Activated T-cell treated with anti-CD3 and anti-CD28 coated beads, Interleukin-2, amount 50 U/mL, for 72 hours (primary cell): ENCODE measurements around the gene KIF26A. TPM values are rescaled to one million over a fixed set of nuclear protein-coding genes. Genes with fewer than 3 reads are reported as not detected.

Source experiments
- ATAC-seq, 2 donors: fragments of 150-1000 bp; cut with Tn5 transposase; replicated peaks in 1 of 2; 2 replicates each; pipeline ENCODE4 v1.10.0; 2021; ENCODE audit warnings: moderate library complexity in 2 of 2, mild to moderate bottlenecking in 1 of 2
- DNase-seq, 2 donors: peaks; one replicate each; pipeline ENCODE4 v3.0.0; 2021 to 2022; ENCODE audit warnings: mixed read lengths in 1 of 2
- H3K27ac Mint-ChIP-seq: one replicate; pipeline ENCODE4 v1.8.0; 2022; ENCODE audit warnings: mild to moderate bottlenecking, moderate library complexity, mixed read lengths
- H3K27me3 Mint-ChIP-seq: one replicate; pipeline ENCODE4 v1.8.0; 2022; ENCODE audit warnings: low read depth, mixed read lengths
- H3K36me3 Mint-ChIP-seq, 2 donors: one replicate each; pipeline ENCODE4 v1.8.0; 2022; ENCODE audit warnings: mixed read lengths in 2 of 2, mild to moderate bottlenecking in 1 of 2; ENCODE audit not compliant: insufficient read depth in 2 of 2
- H3K4me1 Mint-ChIP-seq: one replicate; pipeline ENCODE4 v1.8.0; 2022; ENCODE audit warnings: low read depth, mixed read lengths
- H3K4me3 Mint-ChIP-seq, 2 donors: one replicate each; pipeline ENCODE4 v1.8.0; 2022; ENCODE audit warnings: mild to moderate bottlenecking in 2 of 2, mixed read lengths in 2 of 2, moderate library complexity in 2 of 2
- H3K9me3 Mint-ChIP-seq, 2 donors: one replicate each; pipeline ENCODE4 v1.8.0; 2022; ENCODE audit warnings: mixed read lengths in 2 of 2
- total RNA-seq, 2 donors: library from RNA; stranded (reverse); gene quantifications; one replicate each; pipeline ENCODE4 v1.2.3, GENCODE V29; 2022

The KIF26A gene
- total RNA-seq, 2 donors from 2014 or later, result 0.05 to 0.25 TPM

DNA sequence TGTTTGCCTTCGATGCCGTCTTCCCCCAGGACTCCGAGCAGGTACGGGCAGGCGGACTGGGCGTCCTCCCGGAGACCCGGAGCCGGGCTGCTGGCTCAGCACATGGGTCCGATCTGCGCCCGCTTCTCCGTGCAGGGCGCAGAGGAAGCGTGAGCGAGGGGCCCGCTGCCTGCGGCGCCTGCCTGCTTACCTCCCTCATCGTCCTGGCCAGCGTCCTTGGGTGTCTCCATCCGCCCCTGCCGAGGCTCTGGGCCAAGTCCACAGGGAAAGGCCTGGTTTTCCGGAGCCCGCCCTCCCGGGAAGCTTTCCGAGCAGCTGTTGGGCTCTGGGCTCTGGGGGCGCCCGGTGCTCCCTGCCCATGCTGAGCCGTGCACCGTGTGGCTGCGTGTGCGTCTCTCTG, 33.5 kb downstream of the KIF26A start:
- no peak overlapping the region for H3K27ac Mint-ChIP-seq
- no peaks in the 10 kb centered on the region for H3K36me3 Mint-ChIP-seq
- no peaks in the 10 kb centered on the region for H3K27me3 Mint-ChIP-seq
- H3K9me3 Mint-ChIP-seq, result no peaks in the 10 kb centered on the region
- no peaks in the 10 kb centered on the region for H3K4me1 Mint-ChIP-seq
- ATAC-seq, result no peak
- no peak overlapping the region for H3K4me3 Mint-ChIP-seq
- no peak for DNase-seq

DNA sequence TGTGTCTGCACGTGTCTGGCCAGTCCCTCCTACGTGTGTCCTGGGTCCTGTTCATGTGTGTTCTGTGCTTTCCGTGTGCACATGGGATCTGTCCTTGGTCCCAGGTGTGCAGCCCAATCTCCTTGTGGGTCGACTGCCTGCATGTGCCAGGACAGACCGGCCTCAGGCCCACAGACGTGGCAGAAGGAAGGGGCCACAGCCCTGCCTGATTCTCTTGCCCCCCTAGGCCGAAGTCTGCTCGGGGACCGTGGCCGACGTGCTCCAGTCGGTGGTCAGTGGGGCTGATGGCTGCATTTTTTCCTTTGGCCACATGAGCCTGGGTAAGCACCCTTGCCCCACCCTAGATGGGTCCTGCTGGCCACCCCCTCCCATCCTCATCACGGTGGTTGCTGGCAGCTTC, 34.0 kb downstream of the KIF26A start:
- no peak overlapping the region for H3K4me3 Mint-ChIP-seq
- no peaks in the 10 kb centered on the region for H3K9me3 Mint-ChIP-seq
- no peaks in the 10 kb centered on the region for H3K4me1 Mint-ChIP-seq
- ATAC-seq (no peak), DNase-seq (no peak)
- no peaks in the 10 kb centered on the region for H3K36me3 Mint-ChIP-seq
- no peaks in the 10 kb centered on the region for H3K27me3 Mint-ChIP-seq
- no peak overlapping the region for H3K27ac Mint-ChIP-seq

DNA sequence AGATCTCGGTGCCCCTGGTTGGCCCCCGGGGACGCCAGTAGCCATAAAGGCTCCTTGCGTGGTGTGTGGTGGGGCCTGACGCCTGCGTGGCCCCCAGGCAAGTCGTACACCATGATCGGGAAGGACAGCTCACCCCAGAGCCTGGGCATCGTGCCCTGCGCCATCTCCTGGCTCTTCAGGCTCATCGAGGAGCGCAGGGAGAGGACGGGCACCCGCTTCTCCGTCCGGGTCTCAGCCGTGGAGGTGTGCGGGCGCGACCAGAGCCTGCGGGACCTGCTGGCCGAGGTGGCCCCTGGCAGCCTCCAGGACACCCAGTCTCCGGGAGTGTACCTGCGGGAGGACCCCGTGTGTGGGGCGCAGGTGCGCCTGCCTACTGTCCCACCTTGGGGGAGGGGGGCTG, 34.5 kb downstream of the KIF26A start:
- H3K4me1 Mint-ChIP-seq, result no peaks in the 10 kb centered on the region
- ATAC-seq (no peak), DNase-seq (no peak)
- no peaks in the 10 kb centered on the region for H3K27me3 Mint-ChIP-seq
- no peaks in the 10 kb centered on the region for H3K36me3 Mint-ChIP-seq
- no peak overlapping the region for H3K27ac Mint-ChIP-seq
- no peak overlapping the region for H3K4me3 Mint-ChIP-seq
- no peaks in the 10 kb centered on the region for H3K9me3 Mint-ChIP-seq

DNA sequence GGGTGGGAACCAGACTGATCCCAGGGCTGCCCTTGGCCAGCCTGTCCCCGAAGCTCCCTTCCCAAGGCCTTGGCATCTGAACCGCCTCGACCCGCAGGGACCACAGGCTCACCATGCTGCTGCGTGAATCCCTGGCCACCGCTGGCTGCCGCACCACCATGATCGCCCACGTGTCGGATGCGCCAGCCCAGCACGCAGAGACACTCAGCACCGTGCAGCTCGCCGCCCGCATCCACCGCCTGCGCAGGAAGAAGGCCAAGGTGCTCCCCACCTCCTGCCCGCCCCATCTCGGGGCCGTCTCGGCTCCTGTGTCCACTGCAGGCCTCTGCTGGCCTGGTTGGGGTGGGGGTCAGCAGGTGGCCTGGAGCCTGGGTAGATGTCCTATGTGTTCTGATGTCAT, 35.7 kb downstream of the KIF26A start:
- no peak for ATAC-seq
- Mint-ChIP-seq H3K4me1 (no peaks in the 10 kb centered on the region), H3K36me3 (no peaks in the 10 kb centered on the region), H3K9me3 (no peaks in the 10 kb centered on the region), H3K4me3 (no peak overlapping the region), H3K27me3 (no peaks in the 10 kb centered on the region), H3K27ac (no peak overlapping the region)
- DNase-seq, result no peak

DNA sequence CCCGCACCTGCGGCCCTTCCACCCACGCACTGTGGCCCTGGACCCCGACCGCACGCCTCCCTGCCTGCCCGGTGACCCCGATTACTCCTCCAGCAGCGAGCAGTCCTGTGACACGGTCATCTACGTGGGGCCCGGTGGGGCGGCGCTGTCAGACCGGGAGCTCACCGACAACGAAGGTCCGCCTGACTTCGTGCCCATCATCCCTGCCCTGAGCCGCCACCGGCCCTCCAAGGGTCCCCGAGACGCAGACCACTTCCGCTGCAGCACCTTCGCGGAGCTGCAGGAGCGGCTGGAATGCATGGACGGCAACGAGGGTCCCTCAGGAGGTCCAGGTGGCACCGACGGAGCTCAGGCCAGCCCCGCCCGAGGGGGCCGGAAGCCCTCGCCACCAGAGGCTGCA, 36.7 kb downstream of the KIF26A start:
- DNase-seq, result no peak
- no peaks in the 10 kb centered on the region for H3K4me1 Mint-ChIP-seq
- H3K27ac Mint-ChIP-seq, result no peak overlapping the region
- no peaks in the 10 kb centered on the region for H3K27me3 Mint-ChIP-seq
- H3K4me3 Mint-ChIP-seq, result no peak overlapping the region
- H3K36me3 Mint-ChIP-seq, result no peaks in the 10 kb centered on the region
- no peaks in the 10 kb centered on the region for H3K9me3 Mint-ChIP-seq
- no peak for ATAC-seq

DNA sequence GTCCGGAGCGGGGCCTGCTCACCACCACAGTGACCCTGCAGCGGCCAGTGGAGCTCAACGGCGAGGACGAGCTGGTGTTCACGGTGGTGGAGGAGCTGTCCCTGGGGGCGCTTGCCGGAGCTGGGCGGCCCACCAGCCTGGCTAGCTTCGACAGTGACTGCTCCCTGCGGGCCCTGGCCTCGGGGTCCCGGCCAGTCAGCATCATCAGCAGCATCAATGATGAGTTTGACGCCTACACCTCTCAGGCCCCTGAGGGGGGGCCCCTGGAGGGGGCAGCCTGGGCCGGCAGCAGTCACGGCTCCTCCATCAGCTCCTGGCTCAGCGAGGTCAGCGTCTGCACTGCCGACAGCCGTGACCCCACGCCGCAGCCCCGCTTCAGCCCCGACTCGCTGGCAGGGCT, 37.4 kb downstream of the KIF26A start:
- no peak overlapping the region for H3K27ac Mint-ChIP-seq

DNA sequence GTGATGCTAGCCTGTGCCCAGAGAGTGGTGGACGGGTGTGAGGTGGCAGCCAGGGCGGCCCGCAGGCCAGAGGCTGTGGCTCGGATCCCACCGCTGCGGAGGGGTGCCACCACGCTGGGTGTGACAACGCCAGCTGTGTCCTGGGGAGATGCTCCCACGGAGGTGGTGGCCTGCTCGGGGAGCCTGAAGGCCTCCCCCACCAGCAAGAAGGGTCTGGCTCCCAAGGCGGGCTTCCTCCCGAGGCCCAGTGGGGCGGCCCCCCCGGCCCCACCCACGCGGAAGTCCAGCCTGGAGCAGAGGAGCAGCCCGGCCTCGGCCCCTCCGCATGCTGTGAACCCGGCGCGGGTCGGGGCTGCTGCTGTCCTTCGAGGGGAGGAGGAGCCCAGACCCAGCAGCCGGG, 38.2 kb downstream of the KIF26A start:
- ATAC-seq (no peak), DNase-seq (no peak)
- Mint-ChIP-seq H3K9me3 (no peaks in the 10 kb centered on the region), H3K27me3 (no peaks in the 10 kb centered on the region), H3K36me3 (no peaks in the 10 kb centered on the region), H3K27ac (no peak overlapping the region), H3K4me1 (no peaks in the 10 kb centered on the region), H3K4me3 (no peak overlapping the region)

More for the DNA sequence above, 37.4 kb downstream of the KIF26A start:
- Mint-ChIP-seq H3K4me3 (no peak overlapping the region), H3K9me3 (no peaks in the 10 kb centered on the region), H3K27me3 (no peaks in the 10 kb centered on the region), H3K4me1 (no peaks in the 10 kb centered on the region), H3K36me3 (no peaks in the 10 kb centered on the region)
- ATAC-seq (no peak), DNase-seq (no peak)

DNA sequence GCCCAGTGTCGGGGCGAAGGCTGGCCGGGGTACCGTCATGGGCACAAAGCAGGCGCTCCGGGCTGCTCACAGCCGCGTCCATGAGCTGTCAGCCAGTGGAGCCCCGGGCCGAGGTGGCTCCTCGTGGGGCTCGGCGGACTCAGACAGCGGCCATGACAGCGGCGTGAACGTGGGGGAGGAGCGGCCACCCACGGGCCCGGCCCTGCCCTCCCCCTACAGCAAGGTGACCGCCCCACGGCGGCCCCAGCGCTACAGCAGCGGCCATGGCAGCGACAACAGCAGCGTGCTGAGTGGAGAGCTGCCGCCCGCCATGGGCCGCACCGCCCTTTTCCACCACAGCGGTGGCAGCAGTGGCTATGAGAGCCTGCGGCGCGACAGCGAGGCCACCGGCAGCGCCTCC, 39.0 kb downstream of the KIF26A start:
- ATAC-seq (no peak), DNase-seq (no peak)
- Mint-ChIP-seq H3K9me3 (no peaks in the 10 kb centered on the region), H3K36me3 (no peaks in the 10 kb centered on the region), H3K4me1 (no peaks in the 10 kb centered on the region), H3K27ac (no peak overlapping the region), H3K27me3 (no peaks in the 10 kb centered on the region), H3K4me3 (no peak overlapping the region)

DNA sequence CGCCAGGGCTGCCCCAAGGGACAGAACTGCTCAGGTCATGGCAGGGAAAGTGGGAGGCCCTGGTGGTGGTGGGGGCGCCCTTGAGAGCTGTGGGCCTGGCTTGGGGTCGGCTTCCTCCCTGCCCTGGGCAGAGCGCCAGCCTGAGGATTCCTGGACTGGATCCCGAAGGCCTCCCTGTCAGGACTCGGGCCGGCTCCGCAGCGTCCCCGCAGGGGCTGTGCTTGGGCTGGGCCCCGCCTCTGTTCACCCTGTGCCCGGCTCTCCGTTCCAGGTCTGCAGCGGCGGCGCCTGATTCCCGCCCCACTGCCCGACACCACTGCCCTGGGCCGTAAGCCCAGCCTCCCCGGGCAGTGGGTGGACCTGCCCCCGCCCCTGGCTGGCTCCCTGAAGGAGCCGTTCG, 39.9 kb downstream of the KIF26A start:
- DNase-seq (no peak), ATAC-seq (no peak)
- no peak overlapping the region for H3K27ac Mint-ChIP-seq
- no peaks in the 10 kb centered on the region for H3K36me3 Mint-ChIP-seq
- H3K4me3 Mint-ChIP-seq, result no peak overlapping the region
- no peaks in the 10 kb centered on the region for H3K9me3 Mint-ChIP-seq
- H3K27me3 Mint-ChIP-seq, result no peaks in the 10 kb centered on the region
- no peaks in the 10 kb centered on the region for H3K4me1 Mint-ChIP-seq

DNA sequence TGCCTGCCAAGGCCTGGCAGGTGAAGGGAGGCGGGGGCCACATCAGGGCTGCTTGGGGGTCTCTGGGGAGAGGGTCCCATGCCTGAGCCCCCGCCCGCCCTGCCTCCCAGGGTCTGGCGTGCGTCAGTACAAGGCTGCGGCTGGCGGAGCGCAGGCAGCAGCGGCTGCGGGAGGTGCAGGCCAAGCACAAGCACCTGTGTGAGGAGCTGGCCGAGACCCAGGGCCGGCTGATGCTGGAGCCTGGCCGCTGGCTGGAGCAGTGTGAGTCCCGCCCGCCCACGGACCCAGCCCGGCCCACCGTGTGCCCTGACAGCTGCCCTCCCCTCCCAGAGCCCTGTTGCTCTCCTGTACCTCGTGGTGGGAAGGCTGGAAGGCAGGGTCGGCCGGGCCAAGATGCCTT, 40.7 kb downstream of the KIF26A start:
- H3K27me3 Mint-ChIP-seq, result no peaks in the 10 kb centered on the region
- ATAC-seq (no peak), DNase-seq (no peak)
- no peak overlapping the region for H3K27ac Mint-ChIP-seq
- H3K4me3 Mint-ChIP-seq, result no peak overlapping the region
- H3K9me3 Mint-ChIP-seq, result no peaks in the 10 kb centered on the region
- H3K36me3 Mint-ChIP-seq, result no peaks in the 10 kb centered on the region
- H3K4me1 Mint-ChIP-seq, result no peaks in the 10 kb centered on the region

DNA sequence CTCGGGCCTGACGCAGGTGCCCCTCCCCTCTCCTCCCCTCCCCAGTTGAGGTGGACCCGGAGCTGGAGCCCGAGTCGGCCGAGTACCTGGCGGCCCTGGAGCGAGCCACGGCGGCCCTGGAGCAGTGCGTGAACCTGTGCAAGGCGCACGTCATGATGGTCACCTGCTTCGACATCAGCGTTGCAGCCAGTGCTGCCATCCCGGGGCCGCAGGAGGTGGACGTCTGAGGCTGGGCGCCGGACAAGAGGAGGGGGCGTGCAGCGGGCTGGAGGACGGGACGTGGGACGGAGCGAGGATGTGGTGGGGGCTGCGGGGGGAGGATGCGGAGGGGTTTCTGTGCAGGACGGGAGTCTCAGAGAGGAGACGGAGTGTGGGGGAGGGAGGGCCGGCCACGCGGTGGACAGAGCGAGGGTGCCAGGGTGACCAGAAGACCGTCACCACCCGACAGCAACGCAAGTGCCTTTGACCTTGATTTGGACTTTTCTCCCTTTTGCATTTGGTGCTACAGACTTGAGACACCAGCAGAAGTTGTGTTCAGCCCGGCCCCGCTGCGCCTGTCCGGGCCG, 41.3 kb downstream of the KIF26A start:
- Mint-ChIP-seq H3K27me3 (no peaks in the 10 kb centered on the region), H3K9me3 (no peaks in the 10 kb centered on the region), H3K4me1 (no peaks in the 10 kb centered on the region), H3K27ac (no peak overlapping the region), H3K36me3 (no peaks in the 10 kb centered on the region), H3K4me3 (no peak overlapping the region)
- DNase-seq (no peak), ATAC-seq (no peak)

DNA sequence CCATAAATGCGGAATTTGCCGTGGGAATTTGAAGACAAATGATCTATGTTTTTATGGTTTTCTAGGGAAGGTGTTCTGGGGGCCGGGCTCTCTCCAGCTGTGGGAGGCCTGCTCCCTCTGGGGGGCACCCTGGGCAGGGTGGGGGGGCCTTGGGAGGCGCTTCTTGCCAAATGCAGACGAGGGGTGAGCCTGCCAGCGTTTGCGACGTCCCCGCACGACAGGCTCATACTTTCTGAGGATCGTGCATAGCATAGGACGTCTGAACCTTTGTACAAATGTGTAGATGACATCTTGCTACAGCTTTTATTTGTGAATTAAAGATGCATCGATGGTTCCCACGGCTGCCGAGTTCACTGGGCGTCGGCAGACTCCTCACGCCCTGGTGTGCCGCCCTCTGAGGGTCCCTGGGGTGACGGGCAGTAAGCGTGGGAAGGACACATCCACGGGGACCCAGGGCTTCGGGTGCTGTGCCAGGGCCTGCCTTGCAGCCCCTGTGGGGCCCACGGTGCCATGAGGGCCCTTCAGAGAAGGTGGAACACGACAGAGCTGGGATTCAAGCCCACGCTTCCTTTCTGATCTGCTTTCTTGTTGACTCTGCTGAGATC, 42.3 kb downstream of the KIF26A start:
- ATAC-seq, result no peak
- Mint-ChIP-seq H3K27me3 (no peaks in the 10 kb centered on the region), H3K36me3 (no peaks in the 10 kb centered on the region), H3K27ac (no peak overlapping the region), H3K9me3 (no peaks in the 10 kb centered on the region), H3K4me1 (no peaks in the 10 kb centered on the region), H3K4me3 (no peak overlapping the region)
- no peak for DNase-seq

DNA sequence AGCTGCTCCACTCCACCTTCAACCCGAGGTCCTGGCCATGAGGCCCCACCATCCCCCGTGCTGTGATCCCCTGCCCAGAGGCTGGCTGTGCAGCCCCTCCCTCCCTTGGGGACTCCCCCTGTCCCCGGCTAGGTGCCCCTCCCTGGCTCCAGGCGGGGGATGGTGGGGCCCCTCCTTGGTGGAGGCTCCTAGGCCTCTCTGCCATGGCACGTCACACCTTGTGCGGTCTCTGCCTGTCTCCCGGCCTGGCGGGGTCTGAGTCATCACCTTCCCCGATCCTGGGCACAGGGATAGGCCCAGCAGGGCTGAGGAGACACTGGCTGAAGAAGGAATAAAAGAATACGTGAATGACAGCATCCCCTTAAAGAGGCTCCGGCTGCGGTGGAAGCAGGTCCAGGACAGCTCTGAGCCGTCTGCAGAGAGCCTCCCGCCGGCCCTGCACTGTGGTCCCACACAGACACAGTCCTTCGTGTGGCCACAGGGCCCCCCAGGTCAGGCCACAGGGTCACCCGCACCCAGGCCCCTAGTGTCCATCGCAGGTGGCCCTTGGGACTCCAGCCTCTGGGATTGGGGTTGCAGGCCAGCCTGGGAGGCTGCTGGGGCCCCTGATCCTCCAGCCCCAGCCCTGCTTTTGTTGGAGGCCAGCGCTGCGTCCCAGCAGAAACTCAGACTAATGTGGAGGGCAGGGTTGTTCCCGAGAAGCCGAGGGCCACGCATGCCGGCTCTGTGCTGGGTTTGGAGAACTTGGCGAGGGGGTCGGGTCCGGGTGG, 43.6 kb downstream of the KIF26A start:
- DNase-seq, result no peak
- ATAC-seq, result no peak
- H3K4me1 Mint-ChIP-seq, result no peaks in the 10 kb centered on the region
- H3K4me3 Mint-ChIP-seq, result no peak overlapping the region
- no peaks in the 10 kb centered on the region for H3K27me3 Mint-ChIP-seq
- no peak overlapping the region for H3K27ac Mint-ChIP-seq
- H3K9me3 Mint-ChIP-seq, result no peaks in the 10 kb centered on the region
- no peaks in the 10 kb centered on the region for H3K36me3 Mint-ChIP-seq
